Heart right ventricle (tissue), 16 donors: ENCODE measurements around the gene CTDP1. TPM values are rescaled to one million over a fixed set of nuclear protein-coding genes. Genes with fewer than 3 reads are reported as not detected.
"Not testable (repeated sequence)": the region's sequence is repeated elsewhere in the genome, so short reads cannot be mapped to it uniquely, and the experiment has no call there.

Source experiments
- ATAC-seq, 8 donors: fragments of 200-7000 bp; cut with Tn5 transposase; one replicate each; pipeline ENCODE4 v1.9.1; 2020; ENCODE audit warnings: mild to moderate bottlenecking in 8 of 8, moderate library complexity in 8 of 8, moderate number of reproducible peaks in 1 of 8
- DNase-seq, 2 donors: peaks; one replicate each; pipeline ENCODE4 v3.0.0-alpha.2; 2020
- H3K27ac ChIP-seq, 10 donors: fragments of 200-600 bp; sonication (generic) in 2 of 10; one replicate each; pipeline versions ENCODE4 v1.5.0 to v1.8.0; 2020 to 2022; ENCODE audit warnings: mild to moderate bottlenecking in 3 of 10
- H3K27me3 ChIP-seq, 7 donors: fragments of 200-600 bp; one replicate each; pipeline ENCODE4 v1.8.0; 2021 to 2022; ENCODE audit warnings: mild to moderate bottlenecking in 2 of 7
- H3K36me3 ChIP-seq, 9 donors: fragments of 200-600 bp; sonication (generic) in 1 of 9; one replicate each; pipeline versions ENCODE4 v1.5.0 to v1.8.0; 2020 to 2022; ENCODE audit warnings: mild to moderate bottlenecking in 2 of 9
- H3K4me1 ChIP-seq, 9 donors: fragments of 200-600 bp; sonication (generic) in 1 of 9; one replicate each; pipeline versions ENCODE4 v1.5.0 to v1.8.0; 2020 to 2022; ENCODE audit warnings: mild to moderate bottlenecking in 4 of 9
- H3K4me3 ChIP-seq, 10 donors: fragments of 200-600 bp; sonication (generic) in 2 of 10; one replicate each; pipeline versions ENCODE4 v1.5.0 to v1.8.0; 2020 to 2022; ENCODE audit warnings: mild to moderate bottlenecking in 7 of 10, moderate library complexity in 2 of 10
- H3K9me3 ChIP-seq, 11 donors: fragments of 200-600 bp in 10 of 11; sonication (generic) in 2 of 11; one replicate each; pipeline versions ENCODE4 v1.5.0 to v1.8.0; 2013 to 2022; ENCODE audit warnings: mild to moderate bottlenecking in 2 of 11, control low read depth in 1 of 11, moderate library complexity in 1 of 11
- WGBS, 2 donors: extraction: QIAGEN DNeasy Blood & Tissue Kit; methylation state at CpG; one replicate each; pipeline ENCODE4 v1.1.7; 2013; ENCODE audit warnings: inconsistent platforms in 1 of 2; 5-methylcytosine and 5-hydroxymethylcytosine counted together
- intact Hi-C, 10 donors: fragments of 100-400 bp; cut with DNase I; formaldehyde crosslinking; loops; one replicate each; pipeline versions ENCODE4 v1.11.1 to v1.14.2; 2022
- polyA plus RNA-seq, 2 donors: library from polyadenylated mRNA; stranded (reverse); fragments of 200-250 nt; gene quantifications; one replicate each; pipeline ENCODE4 v1.2.3, GENCODE V29; 2013
- total RNA-seq, 10 donors: library from RNA; stranded (reverse); fragmentation: NEBNext Ultra II Directional in 3 of 10; extraction: Animal tissue kit (Norgen Biotek cat#: 25700) in 3 of 10; gene quantifications; one replicate each; pipeline versions ENCODE4 v1.2.1 to v1.2.4, GENCODE V29; 2021 to 2023
- TF ChIP-seq, protein P1 (sequence below), 9 donors: fragments of 200-600 bp; sonication (generic) in 2 of 9; IDR thresholded peaks; one replicate each; pipeline versions ENCODE4 v1.5.0 to v1.8.0; 2021 to 2022; ENCODE audit warnings: antibody characterized with exemption in 9 of 9, mild to moderate bottlenecking in 5 of 9, moderate library complexity in 1 of 9
- donor health status: Arrhythmogenic right ventricular cardiomyopathy.
- donor health status: ischemic (EF 13 %, LVEDD 7.1; RV severe dilation, severe dysfunction).
- donor health status: healthy with polysubstance abuse.
- donor health status: DM: no; HTN: yes; CAD: no.
- donor health status: DM: no; HTN: no; CAD: no.
- donor health status: ischemic (EF 25% LVEDD 6.9; RV normal size, moderate dysfunction).
- donor health status: ischemic (EF 25% LVEDD 5.7; RV mildly dilated, moderate dysfunction).
- donor health status: healthy.
- donor health status: DM: yes; HTN: yes; CAD: no.
- donor health status: Ischemic cardiomyopathy.
- donor health status: ischemic (EF 35%, LVEDD 5.7; RV mildly dilated, moderate dysfunction).
- donor health status: nonischemic (EF 11% LVEDD 7.7; RV severe dilation, severe dysfunction).
- donor health status: DM: yes; HTN: yes; CAD: no.
- donor health status: PGD.
- donor health status: ischemic (EF 29% LVEDD 5.4; RV normal size, mild dysfunction).
- donor health status: nonischemic (EF 23%, LVEDD 6.1; RV moderate dilation, normal function).

CTDP1 gene
- total and polyA plus RNA-seq, 12 donors = 6.8 to 12.5 (median 9.3) TPM

DNA sequence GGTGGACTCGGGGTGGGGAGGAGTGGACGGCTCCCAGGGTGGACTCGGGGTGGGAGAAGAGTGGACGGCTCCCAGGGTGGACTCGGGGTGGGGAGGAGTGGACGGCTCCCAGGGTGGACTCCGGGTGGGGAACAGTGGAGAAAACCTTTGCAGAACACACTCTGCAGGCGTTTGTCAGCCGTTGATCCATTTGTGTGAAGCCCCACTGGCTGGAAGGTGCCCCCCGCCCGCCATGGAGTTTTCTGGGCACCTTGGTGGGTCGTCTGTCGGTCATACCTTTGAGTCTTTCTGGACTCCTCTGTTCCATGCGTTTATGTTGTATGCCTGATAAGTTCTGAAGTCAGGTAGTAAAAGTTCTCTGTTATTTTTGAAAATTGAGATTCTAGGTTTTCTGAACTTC, 12.5 kb downstream of the CTDP1 start:
- intact Hi-C loops = no loop called here
- no peak for ATAC-seq
- peaks cover 0 to 12% (median 0%) of the 10 kb centered on the region in 9 donors for H3K4me1 ChIP-seq

GRCh38 chr18:79692886-79693285, 13.3 kb downstream of the CTDP1 start:
- WGBS, 2 donors = 94 to 96% methylated on average over 12 of the region's 12 CpGs
- H3K36me3 ChIP-seq = peaks cover 0 to 31% (median 16%) of the 10 kb centered on the region in 9 donors
- ATAC-seq = no peak
- no peak overlapping the region for H3K27ac ChIP-seq
- no peak overlapping the region for H3K4me3 ChIP-seq
- no peaks in the 10 kb centered on the region for H3K27me3 ChIP-seq
- TF ChIP-seq, protein P1, sequence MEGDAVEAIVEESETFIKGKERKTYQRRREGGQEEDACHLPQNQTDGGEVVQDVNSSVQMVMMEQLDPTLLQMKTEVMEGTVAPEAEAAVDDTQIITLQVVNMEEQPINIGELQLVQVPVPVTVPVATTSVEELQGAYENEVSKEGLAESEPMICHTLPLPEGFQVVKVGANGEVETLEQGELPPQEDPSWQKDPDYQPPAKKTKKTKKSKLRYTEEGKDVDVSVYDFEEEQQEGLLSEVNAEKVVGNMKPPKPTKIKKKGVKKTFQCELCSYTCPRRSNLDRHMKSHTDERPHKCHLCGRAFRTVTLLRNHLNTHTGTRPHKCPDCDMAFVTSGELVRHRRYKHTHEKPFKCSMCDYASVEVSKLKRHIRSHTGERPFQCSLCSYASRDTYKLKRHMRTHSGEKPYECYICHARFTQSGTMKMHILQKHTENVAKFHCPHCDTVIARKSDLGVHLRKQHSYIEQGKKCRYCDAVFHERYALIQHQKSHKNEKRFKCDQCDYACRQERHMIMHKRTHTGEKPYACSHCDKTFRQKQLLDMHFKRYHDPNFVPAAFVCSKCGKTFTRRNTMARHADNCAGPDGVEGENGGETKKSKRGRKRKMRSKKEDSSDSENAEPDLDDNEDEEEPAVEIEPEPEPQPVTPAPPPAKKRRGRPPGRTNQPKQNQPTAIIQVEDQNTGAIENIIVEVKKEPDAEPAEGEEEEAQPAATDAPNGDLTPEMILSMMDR (IDR thresholded peaks at IDR 0.05) = no peak
- peaks cover 0 to 12% (median 0%) of the 10 kb centered on the region in 9 donors for H3K4me1 ChIP-seq
- no peaks in the 10 kb centered on the region for H3K9me3 ChIP-seq
- intact Hi-C loops = no loop called here
- DNase-seq = no peak

More for the DNA sequence above, 12.5 kb downstream of the CTDP1 start:
- Histone ChIP-seq H3K36me3 (peaks cover 0 to 23% (median 15%) of the 10 kb centered on the region in 9 donors), H3K27ac (no peak overlapping the region), H3K9me3 (no peaks in the 10 kb centered on the region), H3K4me3 (no peak overlapping the region), H3K27me3 (no peaks in the 10 kb centered on the region)
- TF ChIP-seq, protein P1 (IDR thresholded peaks at IDR 0.05) = no peak
- DNase-seq = no peak
- WGBS, 2 donors = 86 to 91% methylated on average over 12 of the region's 14 CpGs

- no peak overlapping the region for H3K27ac ChIP-seq
- DNase-seq = peak; percentile 43 to 67
- peak; percentile 75 to 95 (median 87) for ATAC-seq
Observed at GRCh38 chr18:79693561-79694205, 14.1 kb downstream of the CTDP1 start.

GRCh38 chr18:79694206-79694894, 14.7 kb downstream of the CTDP1 start:
- intact Hi-C loops, H3K9me3 ChIP-seq, DNase-seq, H3K4me1 ChIP-seq, H3K4me3 ChIP-seq, H3K27me3 ChIP-seq, H3K27ac ChIP-seq: not testable (repeated sequence)
- 89% methylated on average over 32 of the region's 32 CpGs for WGBS, 2 donors
- H3K36me3 ChIP-seq = peaks cover 0 to 46% (median 16%) of the 10 kb centered on the region in 9 donors
- ATAC-seq = peak in 2 of 8 donors; percentile 11 to 33

More at GRCh38 chr18:79693561-79694205, 14.1 kb downstream of the CTDP1 start:
- H3K36me3 ChIP-seq = peaks cover 0 to 39% (median 16%) of the 10 kb centered on the region in 9 donors
- H3K27me3 ChIP-seq = no peaks in the 10 kb centered on the region
- H3K4me3 ChIP-seq = no peak overlapping the region
- intact Hi-C loops = no loop called here
- 71 to 74% methylated on average over 29 to 31 of the region's 31 CpGs for WGBS, 2 donors
- no peaks in the 10 kb centered on the region for H3K9me3 ChIP-seq
- TF ChIP-seq, protein P1 (IDR thresholded peaks at IDR 0.05) = no peak
- H3K4me1 ChIP-seq = peaks cover 0 to 11% (median 0%) of the 10 kb centered on the region in 9 donors

GRCh38 chr18:79694895-79695213, 15.3 kb downstream of the CTDP1 start:
- Histone ChIP-seq H3K4me3 (no peak overlapping the region), H3K4me1 (peaks cover 0 to 8% (median 0%) of the 10 kb centered on the region in 9 donors), H3K27ac (no peak overlapping the region), H3K36me3 (peaks cover 0 to 51% (median 16%) of the 10 kb centered on the region in 9 donors), H3K27me3 (no peaks in the 10 kb centered on the region), H3K9me3 (no peaks in the 10 kb centered on the region)
- intact Hi-C loops = no loop called here
- no peak for ATAC-seq
- no peak for DNase-seq
- 93 to 98% methylated on average over 3 of the region's 3 CpGs for WGBS, 2 donors
- TF ChIP-seq, protein P1 (IDR thresholded peaks at IDR 0.05) = no peak
